DOHH2 (cell line): Measurements from ENCODE around the gene FOSL2.

Experiments
- EZH2phosphoT487 ChIP-seq: fragments of 200-600 bp; sonication (generic); IDR thresholded peaks from 2 replicates; pipeline ENCODE4 v1.6.1; 2017; ENCODE audit warnings: borderline replicate concordance, mild to moderate bottlenecking, antibody characterized with exemption, low read length, moderate library complexity, mixed read lengths
- TF ChIP-seq, protein P1 (sequence below): fragments of 200-600 bp; sonication (generic); IDR thresholded peaks from one replicate; pipeline ENCODE4 v1.5.1; 2014; ENCODE audit warnings: antibody characterized with exemption, mild to moderate bottlenecking, low read depth, low read length; ENCODE audit not compliant: poor library complexity, severe bottlenecking

GRCh38 chr2:28393114-28393836 is 617 bp downstream of the FOSL2 start:
- TF ChIP-seq, protein P1, sequence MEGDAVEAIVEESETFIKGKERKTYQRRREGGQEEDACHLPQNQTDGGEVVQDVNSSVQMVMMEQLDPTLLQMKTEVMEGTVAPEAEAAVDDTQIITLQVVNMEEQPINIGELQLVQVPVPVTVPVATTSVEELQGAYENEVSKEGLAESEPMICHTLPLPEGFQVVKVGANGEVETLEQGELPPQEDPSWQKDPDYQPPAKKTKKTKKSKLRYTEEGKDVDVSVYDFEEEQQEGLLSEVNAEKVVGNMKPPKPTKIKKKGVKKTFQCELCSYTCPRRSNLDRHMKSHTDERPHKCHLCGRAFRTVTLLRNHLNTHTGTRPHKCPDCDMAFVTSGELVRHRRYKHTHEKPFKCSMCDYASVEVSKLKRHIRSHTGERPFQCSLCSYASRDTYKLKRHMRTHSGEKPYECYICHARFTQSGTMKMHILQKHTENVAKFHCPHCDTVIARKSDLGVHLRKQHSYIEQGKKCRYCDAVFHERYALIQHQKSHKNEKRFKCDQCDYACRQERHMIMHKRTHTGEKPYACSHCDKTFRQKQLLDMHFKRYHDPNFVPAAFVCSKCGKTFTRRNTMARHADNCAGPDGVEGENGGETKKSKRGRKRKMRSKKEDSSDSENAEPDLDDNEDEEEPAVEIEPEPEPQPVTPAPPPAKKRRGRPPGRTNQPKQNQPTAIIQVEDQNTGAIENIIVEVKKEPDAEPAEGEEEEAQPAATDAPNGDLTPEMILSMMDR = no peak
- TF ChIP-seq EZH2phosphoT487 = peak; percentile 83
